HG02938 (cell line): Measurements from ENCODE around the gene TIFAB.
"Not testable (repeated sequence)": the region's sequence is repeated elsewhere in the genome, so short reads cannot be mapped to it uniquely, and the experiment has no call there.

Source experiments
- ATAC-seq: cut with Tn5 transposase; IDR thresholded peaks from one replicate; pipeline ENCODE4 v1.9.1; 2021; ENCODE audit warnings: mild to moderate bottlenecking, moderate library complexity; ENCODE audit not compliant: unreplicated experiment

TIFAB gene, protein sequence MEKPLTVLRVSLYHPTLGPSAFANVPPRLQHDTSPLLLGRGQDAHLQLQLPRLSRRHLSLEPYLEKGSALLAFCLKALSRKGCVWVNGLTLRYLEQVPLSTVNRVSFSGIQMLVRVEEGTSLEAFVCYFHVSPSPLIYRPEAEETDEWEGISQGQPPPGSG

DNA sequence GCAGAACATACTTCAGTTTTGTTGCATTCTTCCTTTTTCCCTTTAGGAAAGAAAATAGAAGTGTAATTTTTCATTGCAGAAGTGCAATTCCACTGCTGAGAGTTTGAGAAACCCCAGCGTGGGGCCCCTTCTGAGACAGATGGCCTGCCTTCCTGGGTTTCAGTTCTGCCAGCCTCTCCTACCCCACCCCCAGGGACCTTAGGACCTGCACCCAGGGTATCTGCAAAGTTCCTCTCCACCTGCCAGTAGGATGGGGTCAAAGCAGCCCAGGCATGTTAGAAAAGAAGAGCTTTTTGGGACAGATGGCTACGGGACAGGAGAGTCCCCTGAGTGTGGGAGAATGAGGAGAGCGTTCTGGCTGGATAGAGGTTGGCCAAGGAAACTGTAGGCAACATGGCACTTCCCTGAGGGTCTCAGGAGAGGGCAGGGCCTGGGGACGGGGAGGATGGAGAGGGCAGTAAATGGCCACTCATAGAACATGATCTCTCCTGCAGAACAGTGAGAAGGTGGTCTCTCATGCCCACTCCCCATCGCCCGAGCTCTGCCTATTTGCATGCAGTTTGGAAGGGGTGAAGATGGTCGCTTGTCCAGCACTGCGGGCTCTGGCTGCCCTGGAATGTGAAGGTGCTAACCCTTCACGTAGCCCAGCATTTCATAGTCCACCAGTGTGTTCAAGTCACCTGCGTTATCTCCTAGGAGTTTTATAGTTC lies at the start of gene TIFAB:
TSS of gene TIFAB (minus strand) at position 31 of the 710 bp plus-strand sequence. CDS start 2,412 bp downstream, outside the sequence.
- no peak for ATAC-seq

DNA sequence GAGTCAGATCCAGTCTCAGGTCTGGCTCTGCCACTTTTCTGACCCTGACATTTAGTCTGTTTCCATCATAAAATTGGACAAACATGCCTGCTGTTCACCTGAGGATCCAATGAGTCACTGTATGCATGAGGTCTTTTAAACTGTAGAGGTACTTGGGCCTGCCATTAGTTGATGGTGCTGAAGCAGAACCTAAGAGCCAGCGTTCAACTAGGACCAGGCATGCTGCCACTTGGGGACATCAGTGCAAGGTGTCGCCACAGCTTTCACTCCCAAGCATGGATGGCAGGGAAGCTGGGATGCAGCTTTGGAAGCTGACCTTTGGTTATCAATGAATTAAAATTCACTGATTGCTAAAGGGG lies 46.5 kb upstream of the TIFAB start:
- no peak for ATAC-seq

DNA sequence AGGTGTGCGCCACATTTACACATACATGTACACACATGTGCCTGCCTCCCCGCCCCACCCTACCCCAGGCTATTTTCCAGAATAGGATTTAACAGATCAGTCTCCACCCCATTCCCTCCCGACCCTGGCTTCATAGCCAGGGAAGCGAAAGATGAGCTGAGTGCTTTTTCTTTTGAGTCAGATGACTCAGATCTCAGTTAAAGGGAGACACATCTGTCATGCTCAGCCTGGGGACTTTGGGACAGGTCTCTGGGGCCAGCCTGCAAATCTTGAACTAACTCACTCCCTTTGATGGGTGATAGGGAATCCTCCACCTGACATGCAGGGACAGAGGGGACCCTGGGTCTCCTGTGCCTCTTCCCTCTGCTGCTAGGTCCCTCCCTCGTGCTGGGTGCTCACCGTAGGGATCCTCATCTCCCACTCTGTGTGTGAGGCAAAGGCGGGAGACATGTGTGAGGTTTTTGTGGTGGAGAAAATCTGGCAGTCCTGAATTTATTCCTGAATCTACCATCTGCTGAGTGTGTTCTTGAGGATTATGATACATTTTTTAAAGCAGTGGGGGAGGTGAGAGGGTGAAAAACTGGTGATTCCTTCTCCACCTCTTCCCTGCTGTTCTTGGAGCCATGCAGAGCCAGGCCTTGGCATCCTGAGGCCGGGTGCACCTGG lies 46.0 kb upstream of the TIFAB start:
- ATAC-seq: no peak

DNA sequence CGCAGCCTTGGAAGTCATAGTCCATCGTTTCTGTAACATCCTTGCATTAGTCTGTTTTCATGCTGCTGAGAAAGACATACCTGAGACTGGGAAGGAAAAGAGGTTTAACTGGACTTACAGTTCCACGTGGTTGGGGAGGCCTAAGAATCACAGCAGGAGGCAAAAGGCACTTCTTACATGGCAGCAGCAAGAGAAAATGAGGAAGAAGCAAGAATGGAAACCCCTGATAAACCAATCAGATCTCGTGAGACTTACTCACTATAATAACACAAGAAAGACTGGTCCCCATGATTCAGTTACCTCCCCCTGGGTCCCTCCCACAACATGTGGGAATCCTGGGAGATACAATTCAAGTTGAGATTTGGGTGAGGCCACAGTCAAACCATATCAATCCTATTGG lies 43.4 kb upstream of the TIFAB start:
- ATAC-seq: not testable (repeated sequence)

DNA sequence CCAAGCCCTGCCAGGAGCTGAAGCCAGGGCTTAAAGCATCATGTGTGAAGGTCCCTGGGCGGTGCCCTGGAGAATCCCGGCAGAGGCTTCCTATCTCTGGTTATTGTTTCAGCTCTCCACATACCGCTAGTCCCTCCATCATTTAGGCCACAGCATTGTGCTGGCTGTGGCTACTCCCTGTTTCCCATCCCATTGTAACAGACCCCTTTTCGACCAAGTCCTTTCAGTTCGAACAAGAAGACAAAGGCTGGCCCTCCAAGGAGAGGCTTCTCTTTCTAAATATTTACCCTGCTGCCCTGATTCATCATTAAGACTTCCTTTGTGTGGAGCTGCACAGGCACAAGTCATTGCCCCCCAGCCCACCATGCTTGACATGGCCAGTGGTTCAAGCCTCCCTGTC lies 42.0 kb upstream of the TIFAB start:
- ATAC-seq: no peak

DNA sequence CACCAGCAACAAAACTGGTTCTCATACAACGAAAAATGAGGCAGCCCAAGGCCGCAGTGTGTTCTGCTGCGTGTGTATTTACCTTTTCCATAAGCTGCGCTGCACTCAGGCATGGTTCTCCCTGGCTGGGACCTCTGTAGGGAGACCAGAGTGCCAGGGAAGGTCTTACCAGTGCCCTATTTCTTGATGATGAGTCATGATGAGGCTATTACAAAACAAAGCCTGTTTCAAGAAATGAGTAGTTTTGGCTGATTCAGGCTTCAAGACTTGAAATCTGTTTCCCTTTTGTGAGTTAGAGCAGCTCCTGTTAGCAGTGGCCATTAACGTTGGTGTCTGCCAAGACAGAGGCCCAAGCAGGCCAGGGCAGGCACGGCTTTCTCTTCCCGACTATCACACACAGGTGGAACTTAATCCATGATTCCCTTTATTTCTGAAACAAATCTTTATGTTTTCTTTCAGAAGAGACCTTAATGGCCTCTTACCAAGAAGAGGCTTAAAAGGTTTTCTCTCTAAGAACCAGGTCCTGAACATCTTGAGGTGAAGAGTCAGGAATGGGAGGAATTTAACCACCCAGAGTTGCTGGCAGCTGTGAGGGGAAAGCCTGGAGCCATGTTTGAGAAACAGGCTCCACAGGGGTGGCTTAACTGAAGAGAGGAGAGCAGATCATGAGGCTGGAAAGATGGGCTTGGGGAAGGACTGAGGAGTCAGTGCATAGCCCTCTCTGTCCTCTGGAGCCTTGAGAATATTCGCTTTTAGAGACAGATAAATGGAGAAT lies 41.4 kb upstream of the TIFAB start:
- ATAC-seq: no peak

DNA sequence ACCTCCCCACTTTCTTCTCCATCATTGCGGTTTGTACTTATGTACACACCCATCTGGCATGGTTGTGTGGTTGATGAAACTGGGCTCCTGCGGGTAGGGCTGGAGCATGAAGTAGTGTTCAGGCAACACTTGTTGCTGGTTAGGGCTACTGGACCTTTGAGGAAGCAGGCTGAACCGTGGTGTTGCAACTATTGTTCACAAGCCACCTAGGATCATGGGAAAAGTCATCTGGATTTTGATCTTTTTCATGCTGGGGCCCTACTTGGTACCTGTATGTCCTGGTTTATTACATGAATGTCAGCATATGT lies 40.1 kb upstream of the TIFAB start:
- ATAC-seq: no peak

DNA sequence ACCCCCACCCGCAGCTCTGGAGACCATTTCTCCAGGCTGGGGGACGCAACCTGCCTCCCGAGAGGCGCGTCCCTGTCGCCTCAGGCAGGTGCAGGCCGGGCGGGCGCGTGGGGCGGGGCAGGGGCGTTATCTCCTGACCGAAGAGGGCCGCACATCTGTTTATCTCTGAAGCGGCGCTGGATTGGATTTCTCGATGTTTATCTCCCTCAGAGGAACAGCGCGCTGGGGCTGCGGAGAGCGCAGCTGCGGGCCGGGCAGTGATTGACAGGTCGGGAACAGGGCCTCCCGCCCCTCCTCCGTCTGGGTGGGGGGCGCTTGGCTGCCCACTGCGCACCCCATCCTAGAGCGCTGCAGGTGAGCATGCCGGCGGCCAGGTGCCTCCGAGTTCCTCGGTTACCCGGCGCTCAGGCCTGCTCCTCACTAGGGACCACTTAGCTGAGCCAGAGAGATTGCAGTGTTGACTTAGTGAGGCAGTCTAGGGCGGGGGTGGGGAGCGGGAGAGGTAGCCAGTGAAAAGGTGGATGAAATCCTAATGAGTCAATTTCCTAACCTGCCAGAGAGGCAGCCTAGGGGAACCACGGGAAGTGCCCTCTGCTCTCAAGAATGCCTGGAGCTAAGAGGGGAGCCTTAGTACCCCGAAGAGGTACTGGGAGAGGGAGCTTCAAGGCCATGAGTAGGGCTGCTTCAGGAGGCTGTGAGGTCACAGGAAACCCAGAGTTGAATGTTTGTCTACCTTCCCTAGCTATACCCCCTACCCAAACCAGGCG lies 39.6 kb upstream of the TIFAB start:
- no peak for ATAC-seq

DNA sequence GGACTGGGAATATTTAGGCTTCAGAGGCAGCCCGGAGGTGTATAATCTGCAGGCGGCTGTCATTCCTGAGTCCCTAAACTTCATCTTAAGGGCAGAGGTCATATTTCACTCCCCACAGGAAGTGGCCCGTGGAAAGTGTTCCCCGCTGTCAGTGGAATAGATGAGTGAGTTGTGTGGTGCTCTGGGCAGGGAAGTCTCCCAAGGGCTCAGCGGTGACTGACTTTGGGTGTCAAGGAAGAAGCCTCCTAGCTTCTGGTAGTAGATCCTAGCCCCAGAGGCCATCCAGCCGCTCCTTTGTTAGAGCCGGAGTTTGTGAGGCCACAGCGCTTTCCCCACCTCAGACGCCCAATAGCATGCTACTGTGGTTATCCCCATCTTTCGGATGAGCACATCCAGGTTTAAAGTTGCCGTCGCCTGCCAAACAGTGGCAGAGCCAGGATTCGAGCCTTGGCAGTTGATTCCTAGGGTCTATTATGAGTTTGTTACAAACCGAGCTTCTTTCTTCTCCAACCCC lies 38.9 kb upstream of the TIFAB start:
- ATAC-seq: no peak

DNA sequence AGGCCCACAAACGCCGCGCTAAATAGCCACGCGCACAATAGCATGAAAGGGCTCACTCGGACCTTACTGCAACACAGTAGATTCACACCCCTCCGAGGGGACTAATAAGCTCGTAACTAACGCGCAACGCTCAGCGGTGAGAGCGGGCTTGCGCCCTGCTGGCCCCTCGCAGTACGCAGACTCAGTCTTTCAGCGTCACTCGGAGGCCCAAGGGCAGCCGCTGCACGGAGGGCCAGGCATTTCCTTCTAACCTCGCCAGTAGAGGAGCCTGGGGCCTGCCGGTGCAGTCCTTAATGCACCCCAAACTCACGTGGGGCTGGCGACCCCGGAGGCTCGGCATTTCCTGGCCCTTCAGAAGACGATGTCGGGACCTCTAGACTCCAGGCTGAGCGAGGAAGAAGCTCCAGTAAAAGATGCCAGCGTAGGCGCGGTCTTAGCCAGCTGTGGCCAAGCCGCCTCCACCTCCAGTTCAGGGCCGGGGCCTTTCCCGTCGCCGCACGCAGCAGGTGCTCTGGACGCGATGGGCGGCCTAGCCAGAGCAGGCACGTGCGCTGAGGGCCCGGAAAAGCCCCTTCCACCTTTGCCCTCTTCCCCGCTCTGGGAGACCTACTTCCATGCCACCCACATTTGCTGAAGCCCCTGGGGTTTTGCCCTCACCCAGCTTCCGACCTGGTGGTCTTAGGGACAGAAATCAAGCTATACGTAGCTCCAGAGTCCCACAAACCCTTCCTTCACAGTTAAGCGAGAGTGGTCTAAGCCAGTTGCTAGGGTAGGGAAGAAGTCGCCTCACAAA lies 38.3 kb upstream of the TIFAB start:
- no peak for ATAC-seq

DNA sequence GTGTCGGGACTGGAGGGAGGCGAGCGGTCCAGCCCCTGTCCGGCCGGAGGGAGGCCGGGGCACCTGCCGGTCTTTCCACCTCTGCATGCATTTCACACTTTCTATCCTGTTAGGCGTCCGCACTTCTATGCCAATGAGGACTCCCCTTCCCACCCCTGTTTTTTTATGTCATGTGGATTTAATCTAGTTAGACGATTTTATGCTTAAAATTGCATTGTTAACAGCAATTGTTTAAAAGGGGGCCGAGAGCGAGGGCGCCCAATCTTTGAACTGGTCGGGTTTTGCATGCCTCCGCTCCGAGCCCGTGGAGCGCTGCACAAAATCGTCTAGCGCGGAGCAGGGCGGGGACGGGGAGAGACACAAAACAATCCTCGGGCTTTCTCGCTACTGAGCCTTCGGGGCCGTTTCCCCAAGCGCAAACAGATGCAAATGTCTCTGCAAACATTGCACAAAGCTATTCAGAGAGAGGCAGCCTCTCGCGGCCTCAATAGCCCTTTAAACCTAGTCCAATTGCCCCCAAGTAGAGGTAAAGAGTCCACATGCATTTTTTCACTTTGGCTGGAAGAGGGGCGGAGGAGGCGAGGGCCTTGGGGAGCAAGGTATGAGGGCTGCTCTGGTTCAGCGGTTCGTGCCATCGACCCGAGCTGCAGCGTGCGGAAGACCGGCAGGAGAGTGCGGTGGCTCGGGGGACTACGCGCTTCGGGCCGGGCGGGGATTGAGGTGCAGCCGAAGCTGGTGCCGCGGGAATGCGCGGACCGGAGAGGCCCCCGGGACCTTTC lies 37.5 kb upstream of the TIFAB start:
- no peak for ATAC-seq

DNA sequence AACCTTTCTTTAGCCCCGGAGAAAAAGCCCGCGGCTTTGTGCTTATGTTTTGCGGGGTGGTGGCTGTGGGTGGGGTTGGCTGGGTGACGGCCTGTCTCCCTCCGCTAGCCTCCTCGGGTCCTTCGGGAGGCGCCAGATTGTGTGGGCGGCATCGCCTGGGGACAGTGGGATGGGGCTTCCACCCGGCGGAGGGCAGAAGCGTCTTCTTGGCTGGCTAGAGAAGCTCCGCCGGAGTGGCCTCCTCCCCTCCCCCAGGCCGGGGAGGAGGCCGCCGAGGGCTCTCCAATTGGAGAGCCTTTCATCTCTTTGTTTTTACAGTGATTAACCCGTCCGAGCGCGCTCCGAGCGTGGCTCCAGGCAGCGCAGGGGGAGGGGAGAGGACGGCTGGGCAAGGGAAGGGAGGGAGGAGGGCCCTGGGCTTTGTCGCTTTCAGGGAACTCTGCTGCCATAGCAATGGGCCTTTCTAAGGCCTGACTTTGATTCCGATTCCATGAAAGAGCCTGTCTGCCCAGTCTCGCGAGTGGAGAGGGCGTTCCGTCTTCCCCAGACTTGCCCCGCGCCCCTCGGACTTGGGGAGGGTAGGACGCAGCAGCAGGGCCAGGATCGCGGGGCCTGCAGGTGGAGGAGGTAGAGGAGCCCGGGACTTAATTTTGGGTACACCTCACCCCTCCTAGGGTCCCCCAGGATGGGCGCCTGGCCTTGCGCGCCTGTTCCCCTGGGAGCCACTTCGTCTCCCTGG lies 36.7 kb upstream of the TIFAB start:
- no peak for ATAC-seq

DNA sequence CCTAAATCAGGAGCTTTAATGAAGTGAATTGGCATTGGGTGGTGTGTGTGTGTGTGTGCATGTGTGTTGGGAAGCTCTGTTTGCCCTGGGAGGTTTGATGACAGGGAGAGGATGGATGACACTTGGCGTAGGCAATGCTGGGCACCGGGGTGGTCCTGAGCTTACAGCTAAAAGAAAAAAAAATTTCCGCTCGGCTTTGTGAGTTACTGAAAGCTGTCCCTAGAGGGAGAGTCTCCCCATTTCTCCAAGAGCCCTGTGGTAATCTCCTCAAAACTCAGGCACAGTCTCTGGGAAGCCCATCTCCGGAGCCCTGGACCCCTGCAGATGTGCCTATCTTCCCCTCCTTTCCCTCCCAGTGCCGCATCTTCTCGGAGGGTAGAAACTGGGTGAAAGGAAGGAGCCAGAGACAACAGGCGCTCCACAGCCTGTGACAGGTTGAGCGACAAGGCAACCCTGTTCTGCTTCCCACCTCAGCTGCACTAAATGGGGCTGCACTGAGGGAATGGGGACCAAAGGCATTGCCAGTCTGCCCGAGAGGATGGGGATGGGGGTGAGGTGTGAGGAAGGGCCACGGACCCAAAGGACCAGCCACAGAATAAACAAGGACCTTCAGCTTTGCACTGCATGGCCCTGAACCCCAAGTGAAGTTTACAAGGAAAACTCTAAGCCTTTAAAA lies 35.8 kb upstream of the TIFAB start:
- no peak for ATAC-seq

DNA sequence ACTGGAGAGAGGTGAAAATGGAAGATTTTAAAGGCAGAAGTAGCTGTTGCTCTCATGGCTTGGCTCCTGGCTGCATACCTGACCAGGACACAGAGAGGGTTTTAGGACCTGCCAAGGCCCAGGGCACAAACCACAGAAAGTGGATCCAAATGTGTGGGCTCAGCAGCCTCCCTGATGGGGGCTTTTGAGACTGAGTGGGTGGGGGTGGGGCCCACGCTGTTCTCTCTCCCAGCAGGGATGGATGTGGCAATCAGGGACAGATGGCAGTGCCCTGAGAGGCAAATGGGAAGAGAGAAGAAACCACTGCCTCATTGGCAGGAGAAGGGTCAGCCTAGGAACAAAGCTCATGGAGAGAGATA lies 34.9 kb upstream of the TIFAB start:
- no peak for ATAC-seq

DNA sequence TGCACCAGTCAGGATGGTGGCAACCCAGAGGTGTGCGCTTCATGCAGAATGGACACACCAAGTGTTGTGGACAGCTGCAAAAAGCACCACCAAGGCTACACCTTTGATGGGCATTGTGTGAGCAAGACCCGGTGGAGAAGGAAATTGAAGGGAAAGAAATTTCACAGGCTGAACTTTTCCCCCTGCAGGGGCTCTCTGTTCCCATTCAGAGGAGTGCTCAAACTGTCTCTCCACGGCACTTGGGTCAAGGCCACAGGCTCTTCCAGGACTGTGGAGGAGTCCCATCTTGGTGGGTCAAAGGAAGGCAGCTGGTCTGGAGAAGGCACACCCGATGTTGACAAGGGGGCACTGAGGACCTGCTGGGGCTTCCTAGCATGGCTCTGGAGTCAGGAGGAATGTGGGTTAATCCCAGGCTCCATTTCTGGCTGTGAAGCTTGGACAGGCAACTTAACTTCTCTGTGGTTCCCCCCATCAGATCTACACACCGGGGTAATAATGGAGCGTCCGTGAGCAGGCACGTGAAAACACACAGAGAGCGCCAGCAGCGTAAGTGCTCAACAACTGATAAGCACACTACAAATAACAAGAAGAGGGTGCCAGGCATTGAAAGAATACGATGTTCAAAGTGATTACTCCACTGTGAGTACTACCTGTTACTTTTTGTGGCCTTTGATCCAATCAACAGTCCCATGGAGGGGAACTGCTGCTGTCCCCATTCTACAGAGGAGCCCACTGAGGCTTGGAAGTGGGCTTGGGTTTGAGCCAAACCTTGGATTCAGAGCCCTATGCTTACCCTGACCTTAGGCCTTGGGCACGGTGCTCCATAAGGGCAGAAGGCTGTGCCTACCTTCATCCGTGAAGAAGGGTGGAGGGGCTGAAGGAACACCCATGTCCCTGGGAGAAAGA lies 34.2 kb upstream of the TIFAB start:
- ATAC-seq: no peak

DNA sequence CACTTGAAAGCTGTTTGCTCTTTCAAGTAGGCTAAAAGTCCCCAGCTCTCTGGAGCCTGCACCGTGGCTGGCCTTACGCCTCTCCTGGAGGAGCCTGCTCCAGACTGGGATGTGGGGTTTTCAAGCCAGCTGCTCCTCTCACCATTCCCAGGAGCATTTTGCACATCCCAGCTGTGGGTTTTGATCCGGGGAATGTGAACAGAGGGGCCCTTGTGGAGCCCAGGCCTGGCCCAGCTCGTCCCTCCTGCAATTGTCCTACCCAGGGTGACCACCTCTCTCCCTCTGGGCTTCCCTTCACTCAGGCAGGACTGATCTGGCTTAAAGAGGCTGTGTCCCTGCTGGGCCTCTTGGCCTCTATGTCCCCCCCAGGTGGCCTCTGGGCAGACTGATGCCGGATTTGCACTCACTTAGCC lies 32.5 kb upstream of the TIFAB start:
- ATAC-seq: no peak

DNA sequence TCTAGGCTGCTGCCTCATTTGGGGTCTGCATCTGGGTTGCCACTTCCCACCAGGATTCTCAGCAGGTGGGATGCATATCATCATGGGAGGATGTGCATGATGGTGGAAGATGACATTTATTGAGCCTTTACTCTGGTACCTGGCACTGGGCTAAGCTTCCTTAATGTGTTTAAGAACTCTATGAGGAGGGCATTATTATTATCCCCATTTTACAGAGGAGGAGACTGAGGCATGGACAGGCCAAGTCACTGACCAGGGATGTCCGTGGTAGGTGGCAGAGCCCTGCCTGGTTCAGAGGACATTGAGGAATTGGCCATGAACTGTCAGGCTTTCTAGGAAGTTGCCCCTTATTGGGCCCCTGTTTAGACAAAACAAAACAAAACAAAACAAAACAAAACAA lies 31.1 kb upstream of the TIFAB start:
- ATAC-seq: no peak
